OCI-M2 (cell line): ENCODE measurements around the gene RAB36.
"Not testable (repeated sequence)": the region's sequence is repeated elsewhere in the genome, so short reads cannot be mapped to it uniquely, and the experiment has no call there.

Source experiments
- DNase-seq: peaks from one replicate; lab custom pipeline; 2025; ENCODE audit not compliant: unreplicated experiment; lab: John Stamatoyannopoulos, UW

RAB36 gene

DNA sequence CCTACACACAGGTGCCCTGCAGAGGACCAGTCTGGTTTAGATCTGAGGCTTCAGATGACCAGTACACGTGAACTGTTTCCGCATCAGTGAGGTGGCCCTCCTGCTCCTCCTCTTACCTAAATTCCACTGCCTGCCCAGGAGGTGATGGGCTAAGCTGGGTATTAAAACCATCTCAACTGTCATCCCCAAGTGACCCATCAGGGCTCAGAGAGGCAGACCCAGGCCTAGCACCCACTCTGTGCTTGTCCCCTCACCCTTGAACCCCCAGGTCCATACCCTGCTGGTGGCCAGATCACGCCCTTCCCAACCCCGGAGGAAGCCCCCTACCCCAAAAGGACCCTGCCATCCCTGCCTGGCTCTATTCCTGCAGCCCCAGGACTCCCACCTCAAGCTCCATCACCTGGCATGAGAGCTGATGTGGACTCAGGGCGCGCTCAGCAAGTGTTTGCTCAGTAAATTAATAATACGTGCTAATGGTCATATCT is 24.8 kb upstream of the RAB36 start:
- DNase-seq: no peak

DNA sequence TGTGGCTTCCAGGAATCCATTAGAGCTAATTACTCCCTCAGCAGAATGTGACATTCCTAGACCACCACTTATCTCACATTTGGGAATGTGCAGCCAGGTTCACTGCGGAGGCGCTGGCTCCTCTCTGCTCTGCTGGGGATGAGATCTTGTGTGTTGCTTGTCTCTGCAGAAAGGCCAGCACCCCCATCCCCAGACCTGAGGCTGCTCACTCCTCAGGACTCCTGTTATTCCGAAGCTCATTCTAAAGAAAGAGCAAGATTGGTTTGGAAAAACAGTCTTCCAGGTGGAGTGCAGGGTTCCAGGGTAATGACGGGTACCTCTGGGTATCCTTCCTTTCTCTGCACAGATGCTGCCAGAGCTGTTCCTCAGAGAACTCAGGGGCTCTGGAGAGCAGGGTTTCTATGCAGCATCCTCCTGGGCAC is 24.3 kb upstream of the RAB36 start:
- no peak for DNase-seq

DNA sequence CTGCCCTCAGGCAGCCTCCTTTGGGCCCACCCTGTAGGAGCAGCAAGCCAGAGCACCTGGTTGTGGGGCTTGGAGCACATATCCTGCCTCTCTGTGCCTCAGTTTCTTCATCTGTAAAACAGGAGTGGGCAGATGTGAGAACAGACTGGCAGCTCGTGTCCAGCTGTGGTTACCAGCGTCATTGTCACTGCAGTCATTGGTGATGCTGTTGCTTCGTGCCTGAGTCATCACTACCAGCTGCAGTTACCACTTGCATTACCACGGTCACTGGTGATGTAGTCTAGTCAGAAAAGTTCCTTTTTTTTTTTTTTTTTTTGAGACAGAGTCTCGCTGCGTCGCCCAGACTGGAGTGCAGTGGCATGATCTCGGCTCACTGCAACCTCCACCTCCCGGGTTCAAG is 23.9 kb upstream of the RAB36 start:
- no peak for DNase-seq

DNA sequence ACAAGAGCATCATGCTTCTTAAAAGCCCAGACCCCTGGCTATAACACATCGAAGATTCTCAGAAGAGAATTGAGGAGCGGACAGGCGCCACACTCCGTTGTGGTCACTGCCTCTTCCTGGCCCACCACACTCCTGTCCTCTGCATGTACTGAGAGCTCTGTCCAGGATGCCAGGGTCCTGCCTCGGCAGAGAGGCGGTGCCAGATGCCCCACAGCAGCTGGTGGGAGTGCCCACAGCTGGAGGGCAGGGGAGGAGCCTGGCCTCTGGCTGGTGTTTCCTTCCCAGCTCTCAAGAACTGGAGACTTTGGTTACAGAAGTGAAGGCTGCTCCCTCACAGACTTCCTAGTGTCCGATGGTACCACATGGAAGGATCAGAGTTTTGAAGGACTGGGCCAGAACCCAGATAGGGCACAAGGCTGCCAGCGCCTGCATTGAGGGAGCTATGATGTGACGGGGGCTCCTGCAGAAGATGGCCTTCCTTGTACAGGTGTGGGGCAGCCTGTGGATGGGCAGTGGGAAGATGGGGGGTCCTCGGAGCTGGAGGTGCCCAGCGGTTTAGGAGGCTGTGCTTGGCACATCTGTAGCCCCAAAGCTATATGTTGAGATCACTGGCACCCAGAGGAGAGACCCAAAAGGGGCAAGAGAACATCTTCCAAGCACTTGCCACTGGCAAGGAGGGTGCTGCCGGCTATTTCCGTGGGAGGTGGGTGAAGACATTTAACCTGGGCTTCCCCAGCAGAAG is 22.9 kb upstream of the RAB36 start:
- no peak for DNase-seq

DNA sequence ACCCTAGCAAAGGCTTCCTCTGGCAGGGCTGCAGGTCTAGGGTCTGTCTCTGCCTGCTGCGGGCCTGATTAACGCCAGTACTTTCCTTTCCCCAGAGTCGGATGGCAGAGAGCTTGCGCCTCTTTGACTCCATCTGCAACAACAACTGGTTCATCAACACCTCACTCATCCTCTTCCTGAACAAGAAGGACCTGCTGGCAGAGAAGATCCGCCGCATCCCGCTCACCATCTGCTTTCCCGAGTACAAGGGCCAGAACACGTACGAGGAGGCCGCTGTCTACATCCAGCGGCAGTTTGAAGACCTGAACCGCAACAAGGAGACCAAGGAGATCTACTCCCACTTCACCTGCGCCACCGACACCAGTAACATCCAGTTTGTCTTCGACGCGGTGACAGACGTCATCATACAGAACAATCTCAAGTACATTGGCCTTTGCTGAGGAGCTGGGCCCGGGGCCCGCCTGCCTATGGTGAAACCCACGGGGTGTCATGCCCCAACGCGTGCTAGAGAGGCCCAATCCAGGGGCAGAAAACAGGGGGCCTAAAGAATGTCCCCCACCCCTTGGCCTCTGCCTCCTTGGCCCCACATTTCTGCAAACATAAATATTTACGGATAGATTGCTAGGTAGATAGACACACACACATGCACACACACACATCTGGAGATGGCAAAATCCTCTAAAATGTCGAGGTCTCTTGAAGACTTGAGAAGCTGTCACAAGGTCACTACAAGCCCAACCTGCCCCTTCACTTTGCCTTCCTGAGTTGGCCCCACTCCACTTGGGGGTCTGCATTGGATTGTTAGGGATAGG is 22.1 kb upstream of the RAB36 start:
- DNase-seq: no peak

DNA sequence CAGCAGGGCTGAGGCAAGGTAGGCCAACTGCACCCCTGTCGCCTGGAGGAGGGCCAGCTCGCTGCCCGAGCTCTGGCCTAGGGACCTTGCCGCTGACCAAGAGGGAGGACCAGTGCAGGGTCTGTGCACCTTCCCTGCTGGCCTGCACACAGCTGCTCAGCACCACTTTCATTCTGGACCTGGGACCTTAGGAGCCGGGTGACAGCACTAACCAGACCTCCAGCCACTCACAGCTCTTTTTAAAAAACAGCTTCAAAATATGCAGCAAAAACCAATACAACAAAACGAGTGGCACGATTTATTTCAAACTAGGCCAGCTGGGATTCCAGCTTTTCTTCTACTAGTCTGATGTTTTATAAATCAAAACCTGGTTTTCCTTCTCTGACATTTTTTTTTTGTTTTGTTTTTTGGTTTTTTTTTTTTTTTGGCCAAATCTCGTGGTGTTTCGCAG is 21.4 kb upstream of the RAB36 start:
- no peak for DNase-seq

DNA sequence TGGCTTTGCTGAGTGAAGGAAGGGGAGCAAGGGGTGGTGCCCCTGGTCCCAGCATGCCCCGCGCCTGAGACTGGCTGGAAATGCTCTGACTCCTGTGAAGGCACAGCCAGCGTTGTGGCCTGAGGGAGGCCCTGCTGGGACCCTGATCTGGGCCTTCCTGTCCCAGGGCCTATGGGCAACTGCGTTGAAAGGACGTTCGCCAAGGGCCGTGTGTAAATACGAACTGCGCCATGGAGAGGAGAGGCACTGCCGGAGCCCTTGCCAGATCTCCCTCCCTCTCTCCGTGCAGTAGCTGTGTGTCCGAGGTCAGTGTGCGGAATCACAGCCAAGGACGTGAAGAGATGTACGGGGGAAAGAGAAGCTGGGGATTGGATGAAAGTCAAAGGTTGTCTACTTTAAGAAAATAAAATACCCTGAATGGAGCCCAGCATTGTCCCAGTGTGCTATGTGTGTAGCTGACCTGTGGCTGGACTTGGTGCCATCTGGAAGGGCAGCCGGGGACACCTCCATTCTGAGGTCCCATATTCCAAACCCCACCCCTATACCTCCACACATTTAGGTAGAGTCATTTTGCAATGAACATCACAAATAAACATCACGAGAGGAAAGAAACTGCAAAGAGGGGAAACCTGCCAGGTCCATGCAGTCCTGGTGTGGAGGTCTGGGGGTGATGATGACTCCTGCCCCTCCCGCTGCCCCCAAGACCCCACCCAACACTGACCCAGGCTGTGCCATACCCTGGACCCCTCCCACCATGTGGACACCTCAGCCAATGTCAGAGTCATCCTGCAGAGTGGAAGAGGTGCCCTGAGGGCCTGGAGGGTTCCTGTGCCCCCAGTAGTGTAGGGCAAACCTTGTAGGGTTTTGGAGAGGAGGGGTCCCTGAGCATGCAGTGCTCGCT is 20.4 kb upstream of the RAB36 start:
- no peak for DNase-seq

DNA sequence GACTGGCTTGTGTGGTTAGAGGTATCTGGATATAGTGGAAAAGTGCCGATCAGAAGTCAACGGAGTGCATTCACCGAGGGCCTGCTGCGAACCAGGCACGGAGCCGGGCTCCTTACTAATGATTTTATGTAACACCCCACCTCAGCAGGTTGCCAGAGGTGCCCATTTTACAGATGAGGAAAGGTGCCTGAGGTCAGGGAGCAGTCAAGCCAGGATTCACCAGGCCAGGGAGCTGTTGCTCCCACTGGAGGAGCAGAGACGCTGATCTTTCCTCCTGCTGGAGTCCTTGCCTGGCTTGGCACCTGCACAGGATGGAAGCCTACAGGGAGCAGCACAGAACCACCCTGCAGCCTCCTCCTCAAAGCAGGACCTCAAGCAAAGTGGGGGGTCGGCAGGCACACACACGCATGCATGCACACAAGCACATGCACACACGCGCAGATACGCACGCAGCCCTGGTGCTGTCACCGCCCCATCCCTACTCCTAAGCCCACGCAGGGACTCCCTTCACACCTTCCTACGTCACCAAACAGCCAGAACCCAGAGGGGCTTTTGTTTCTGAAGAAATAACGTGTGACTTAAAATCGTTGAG is 19.7 kb upstream of the RAB36 start:
- DNase-seq: no peak

DNA sequence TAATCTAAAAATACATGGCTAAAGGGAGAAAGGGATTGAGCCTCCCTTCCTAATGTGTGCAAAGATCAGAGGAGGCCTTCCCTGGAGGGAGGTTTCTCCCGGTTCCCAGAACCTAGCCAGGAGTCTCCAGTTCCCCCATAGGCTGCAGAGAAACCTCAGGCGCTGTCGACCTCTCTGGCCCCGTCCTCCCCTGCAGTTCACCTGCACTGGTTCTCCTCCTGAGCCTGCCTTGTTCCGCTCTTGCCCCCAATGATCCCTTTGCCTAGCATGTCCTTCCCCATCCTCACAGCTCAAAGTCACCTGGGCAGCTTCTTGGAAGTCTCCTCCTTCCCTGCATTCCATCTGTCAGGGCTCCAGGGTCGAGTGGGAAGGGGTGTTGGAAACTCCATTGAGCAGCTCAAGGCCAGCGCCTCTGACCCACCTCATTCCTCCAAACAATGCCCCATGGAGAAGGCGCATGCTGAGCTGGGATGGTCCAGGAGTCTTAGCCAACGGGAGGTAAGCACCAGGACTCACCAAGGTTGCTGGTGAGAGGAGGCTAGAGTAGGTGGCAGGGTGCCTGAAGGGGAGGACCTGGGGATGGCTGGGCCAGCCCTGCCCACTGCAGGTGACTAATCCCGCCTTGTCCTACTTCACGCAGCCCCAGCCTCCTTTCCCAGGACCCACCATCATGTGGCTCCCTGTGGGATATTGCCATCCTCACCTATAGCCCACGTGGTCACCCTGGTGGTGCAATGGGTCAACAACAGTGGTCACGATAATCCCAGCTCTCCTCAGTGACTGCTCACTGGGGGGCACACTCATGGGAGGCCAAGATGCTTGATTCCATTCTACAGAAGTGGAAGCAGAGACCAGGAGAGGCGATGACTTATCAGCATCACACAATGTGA is 18.9 kb upstream of the RAB36 start:
- no peak for DNase-seq

DNA sequence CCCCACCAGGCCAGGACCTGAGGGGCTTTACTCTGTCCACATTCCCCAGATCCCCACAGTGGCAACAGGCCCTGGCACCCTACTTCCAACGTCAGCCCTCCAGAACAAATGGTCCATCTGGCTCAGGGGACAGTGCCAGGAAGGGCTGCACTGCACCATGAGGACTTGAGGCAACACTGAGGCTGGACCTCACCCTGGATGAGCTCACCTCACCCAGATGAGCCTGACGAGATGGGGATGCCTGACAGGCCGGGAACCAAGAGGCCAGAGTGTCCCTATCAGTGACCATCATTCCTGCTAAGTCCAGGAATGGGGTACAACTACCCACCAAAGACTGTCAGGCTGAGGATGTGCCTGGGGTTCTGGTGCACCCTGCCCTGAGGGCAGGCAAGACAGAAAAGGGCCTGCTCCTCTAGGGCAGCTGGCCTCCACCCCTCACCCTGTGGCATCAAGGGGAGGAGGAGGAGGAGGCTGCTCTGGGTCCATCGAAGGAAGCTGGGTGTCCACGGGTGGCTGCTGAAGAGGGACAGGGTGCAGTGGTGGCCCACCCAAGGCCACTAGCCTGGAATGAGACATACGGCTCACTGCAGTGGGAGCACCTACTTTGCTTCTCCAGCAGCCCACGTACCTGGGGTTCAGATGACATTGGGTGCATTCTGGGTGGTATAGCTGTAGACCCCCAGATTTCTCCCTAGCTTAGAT is 18.1 kb upstream of the RAB36 start:
- DNase-seq: no peak

DNA sequence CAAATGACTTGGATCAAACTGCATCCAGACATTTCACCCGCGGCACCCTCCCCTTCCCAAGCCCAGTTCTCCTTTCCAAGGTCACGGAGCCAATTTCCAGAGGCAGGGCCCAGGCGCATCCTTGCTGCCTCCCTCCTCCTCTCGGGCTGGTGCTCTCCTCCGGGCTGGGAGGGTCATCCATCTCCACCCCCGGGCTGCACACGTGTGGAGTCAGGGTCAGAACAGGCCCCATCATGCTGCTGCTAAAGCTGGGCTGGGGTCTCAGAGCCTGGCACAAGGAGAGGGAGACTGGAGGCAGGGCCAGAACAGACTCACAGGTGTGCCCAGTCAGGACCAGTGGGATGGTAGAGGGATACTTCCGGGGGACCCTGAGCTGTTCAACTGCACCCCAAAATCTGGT is 17.5 kb upstream of the RAB36 start:
- no peak for DNase-seq

DNA sequence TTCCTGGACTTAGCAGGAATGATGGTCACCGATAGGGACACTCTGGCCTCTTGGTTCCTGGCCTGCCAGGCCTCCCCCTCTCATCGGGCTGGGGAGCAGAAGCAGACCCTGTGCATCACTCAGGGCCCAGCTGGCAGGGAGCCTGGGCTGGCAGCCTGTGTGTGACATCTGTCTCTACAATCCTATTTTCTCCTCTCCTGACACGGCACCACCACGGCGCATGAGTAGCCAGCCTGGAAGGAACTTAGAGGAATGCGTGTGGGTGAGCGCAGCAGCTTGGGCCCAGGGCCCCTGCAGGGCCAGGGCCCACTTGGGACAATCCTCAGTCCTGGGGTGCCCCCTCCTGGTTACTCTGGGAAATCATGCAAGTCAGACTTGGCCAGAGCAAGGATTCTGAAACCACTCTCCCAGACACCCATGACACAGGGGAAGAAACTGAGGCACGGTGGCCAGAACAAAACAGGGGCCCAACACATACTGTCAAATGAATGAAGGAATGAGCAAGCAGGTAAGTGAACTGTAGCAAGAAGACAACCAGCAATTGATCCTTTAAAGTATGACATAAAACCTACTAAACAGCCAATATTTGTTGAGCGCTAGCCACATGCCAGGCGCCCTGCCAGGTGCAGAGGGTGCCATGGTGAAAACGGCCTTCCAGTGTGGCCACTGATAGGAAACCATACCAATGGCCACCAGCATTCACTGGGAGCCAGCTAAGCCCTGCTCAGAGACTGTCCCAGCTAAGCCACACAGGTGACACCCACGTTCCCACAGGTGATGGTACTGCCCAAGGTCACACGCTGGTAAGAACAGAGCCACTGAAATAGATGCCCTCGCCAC is 16.8 kb upstream of the RAB36 start:
- no peak for DNase-seq

DNA sequence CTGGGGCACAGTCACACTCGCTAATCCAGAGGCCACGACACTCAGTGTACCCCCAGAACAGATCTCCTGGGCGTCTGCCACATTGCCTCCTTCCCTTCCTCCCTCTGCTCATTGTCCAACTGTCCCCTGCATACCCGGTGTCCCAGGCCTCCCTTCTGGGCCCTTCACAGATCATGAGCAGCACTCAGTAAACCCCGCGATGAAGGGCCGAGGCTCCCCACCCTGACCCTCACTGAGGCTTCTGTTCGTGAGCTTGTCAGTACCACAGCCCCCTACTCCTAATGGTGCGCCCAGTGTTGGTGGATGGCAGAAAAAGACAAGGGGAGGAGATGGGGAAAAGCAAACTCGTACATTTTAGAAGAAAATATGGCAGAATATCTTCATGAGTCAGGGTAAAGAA is 16.1 kb upstream of the RAB36 start:
- DNase-seq: no peak

DNA sequence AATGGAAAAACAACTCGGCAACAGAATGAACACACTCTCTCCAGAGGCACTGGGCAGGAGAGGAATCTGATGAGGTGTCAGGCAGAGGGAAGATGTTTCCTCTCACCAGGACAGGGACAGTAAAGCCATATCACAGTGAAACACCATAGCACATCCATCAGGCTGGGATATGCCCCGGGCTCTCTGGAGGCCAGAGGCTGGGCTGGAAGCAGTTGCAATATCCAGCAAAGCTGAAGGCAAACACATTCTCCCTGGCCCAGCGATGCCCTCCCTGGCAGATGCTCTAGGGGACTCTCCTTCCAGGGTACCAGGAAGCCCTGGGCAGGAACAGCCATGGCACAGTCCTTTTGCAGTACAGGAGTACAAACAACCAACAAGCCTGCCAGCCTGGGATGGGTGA is 14.6 kb upstream of the RAB36 start:
- no peak for DNase-seq

DNA sequence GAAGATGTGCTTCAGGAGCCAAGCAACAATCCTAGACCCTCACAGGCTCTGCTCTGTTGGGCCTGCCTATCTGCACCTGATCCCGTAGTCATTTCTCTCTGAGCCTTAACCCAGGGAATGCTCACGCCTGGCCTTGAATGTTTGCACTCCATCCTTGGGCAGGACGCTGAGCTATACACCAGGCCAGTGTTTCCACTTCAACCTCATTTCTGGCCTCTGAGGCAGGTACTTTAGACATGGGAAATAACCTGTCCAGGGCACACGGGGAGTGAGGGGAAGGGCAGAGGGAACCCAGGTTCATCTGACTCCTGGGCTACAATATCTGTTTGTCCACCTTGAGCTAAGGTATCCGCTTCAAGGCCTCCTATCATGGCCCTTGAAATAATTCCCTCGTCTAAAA is 13.3 kb upstream of the RAB36 start:
- DNase-seq: no peak

DNA sequence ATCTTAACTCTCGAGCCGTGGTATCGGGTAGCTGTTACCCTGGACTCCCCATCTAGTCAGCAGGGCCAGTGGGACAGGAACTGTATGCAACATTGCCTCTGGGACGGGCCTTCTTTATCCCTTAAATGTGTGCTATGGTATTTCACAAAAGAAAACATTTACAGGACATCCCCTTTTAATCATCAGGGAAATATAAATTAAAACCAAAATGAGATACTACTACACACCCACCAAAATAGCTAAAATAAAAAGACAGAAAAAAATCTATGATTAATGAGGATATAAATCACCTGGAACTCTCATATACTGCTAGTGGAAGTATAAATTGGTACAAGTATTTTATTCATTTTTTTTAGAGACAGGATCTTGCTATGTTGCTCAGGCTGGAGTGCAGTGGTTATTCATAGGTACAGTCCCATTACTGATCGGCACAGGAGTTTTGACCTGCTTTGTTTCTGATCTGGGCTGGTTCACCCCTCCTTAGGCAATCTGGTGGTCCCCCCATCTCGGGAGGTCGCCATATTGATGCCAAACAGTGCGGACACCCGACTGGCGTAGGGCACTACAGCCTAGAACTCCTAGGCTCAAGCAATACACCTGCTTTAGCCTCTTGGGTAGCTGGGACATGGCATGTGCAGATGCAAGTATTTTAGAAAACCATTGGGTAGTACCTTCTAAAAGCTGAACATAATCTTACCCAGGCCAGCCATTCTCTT is 12.7 kb upstream of the RAB36 start:
- no peak for DNase-seq

DNA sequence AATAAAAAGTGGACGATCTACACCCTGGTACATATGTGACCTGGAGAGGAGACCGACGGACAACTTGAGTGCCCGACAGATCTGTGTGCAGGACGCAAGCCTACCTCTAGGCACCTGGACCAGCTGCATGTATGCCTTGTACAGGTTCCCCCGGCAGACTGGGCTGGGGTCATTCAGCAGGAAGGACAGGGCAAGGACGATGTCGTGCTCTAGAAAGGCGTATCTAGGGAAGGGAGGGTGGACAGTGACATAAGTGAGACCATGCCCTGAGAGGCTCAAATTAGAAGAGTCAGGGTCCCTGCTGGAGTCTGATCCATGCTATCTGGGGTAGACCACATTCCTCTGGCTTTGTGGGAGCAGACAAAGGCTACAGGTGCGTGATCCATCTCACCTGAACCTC is 11.4 kb upstream of the RAB36 start:
- no peak for DNase-seq

DNA sequence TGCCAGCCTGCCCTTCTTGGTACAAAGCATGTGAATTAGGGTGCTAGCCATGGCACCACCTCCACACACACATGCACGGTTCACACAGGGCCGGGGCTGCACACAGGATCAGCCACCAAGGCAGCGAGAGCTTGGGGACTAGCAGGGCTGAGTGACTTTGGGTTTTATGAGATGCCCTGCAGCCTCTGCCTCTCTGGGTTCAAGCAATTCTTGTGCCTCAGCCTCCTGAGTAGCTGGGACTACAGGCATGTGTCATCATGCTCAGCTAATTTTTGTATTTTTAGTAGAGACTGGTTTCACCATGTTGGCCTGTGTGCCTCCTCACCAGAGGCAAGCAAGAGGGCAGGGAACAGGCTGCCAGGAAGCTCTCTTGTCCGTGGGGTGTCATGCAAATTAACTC is 8.3 kb upstream of the RAB36 start:
- not testable (repeated sequence) for DNase-seq
